Measurements from ENCODE around the gene LYSMD4.

DNA sequence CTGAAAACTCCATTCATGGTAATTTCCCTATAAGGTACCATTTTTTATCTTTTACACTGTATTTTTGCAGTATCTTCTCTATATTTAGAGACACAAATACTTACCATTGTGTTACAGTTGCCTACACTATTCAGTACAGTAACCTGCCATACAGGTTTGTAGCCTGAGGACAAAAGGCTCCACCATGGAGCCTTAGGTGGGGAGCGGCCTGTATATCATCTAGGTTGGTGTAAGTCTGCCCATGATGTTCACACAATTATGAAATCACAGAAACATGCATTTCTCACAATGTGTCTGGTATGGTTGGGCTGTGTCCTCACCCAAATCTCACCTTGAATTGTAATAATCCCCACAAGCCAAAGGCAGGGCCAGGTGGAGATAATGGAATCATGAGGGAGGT is 43.9 kb upstream of the LYSMD4 start:
- no peak for TF ChIP-seq EZH2 (IDR thresholded peaks at IDR 0.05; ENCODE audit: borderline replicate concordance, low read length)
- TF ChIP-seq CTCF (conservative IDR thresholded peaks at IDR 0.05 in 1 of 2, IDR thresholded peaks at IDR 0.05 in 1 of 2; ENCODE audit: extremely low read depth in 1 of 2, insufficient read depth in 1 of 2, low read depth in 1 of 2, low read length in 2 of 2): no peak

All from mammary epithelial cell (primary cell).